ENCODE measurements around the gene IFITM10. TPM values are rescaled to one million over a fixed set of nuclear protein-coding genes. Genes with fewer than 3 reads are reported as not detected.
"Not testable (repeated sequence)": the region's sequence is repeated elsewhere in the genome, so short reads cannot be mapped to it uniquely, and the experiment has no call there.

IFITM10 gene
- polyA plus RNA-seq, 3 donors = 0.19 to 0.34 (median 0.31) TPM

DNA sequence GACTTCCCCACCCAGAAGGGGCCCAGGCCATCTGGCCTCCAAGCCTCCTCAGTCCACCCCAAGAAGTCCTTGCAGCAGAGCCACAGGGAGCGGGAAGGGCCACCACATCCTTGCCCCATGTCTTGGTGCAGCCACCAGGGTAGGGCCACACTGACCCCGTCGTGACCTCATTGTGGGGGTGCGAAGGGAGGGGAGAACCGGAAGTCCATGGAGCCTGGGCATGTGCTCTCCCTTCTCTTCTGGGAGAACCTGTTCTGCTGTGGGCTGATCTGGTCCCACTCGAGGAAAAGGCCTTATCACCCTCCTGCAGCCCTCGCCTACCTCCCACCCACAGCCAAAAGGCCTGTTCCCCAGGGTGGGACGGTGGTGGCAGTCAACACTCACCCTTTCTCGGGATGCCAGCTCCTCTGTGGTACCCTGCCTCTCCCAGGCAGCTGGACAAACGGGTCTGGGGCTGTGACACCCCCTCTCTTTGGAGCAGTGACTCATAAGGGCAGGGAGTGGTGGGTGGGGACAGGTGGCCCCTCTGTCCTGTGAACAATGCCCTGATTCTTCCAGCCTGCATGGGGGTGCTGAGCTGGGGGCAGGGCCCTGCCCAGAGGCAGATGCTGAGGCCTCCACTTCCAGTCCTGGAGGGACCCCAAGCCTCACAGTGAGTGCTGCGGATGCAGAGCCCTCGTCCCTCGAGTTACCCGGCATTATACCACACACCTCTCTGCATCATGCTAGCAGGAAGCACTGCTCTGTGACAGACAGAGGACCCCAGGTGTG lies 27.9 kb upstream of the IFITM10 start:
- no peak for DNase-seq

DNA sequence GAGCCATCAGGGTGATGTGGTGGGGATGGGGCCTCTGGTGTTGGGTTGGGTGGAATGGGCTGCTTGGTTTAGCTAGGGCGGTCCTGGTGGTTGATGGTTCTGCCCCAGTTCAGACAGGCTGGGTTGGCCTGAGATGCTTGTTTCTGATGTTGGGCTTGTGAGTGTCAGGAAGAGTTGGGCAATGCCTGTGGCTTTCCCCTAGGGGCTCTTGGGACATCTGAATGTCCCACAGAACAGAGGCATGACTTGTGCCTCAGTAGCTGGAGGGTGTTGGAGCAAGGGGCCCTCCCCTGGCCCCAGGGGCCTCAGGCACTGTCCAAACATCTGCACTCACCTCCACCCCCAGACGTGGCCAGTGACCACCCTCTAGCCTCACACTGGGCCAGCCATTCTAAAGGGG lies 27.3 kb upstream of the IFITM10 start:
- DNase-seq = no peak

DNA sequence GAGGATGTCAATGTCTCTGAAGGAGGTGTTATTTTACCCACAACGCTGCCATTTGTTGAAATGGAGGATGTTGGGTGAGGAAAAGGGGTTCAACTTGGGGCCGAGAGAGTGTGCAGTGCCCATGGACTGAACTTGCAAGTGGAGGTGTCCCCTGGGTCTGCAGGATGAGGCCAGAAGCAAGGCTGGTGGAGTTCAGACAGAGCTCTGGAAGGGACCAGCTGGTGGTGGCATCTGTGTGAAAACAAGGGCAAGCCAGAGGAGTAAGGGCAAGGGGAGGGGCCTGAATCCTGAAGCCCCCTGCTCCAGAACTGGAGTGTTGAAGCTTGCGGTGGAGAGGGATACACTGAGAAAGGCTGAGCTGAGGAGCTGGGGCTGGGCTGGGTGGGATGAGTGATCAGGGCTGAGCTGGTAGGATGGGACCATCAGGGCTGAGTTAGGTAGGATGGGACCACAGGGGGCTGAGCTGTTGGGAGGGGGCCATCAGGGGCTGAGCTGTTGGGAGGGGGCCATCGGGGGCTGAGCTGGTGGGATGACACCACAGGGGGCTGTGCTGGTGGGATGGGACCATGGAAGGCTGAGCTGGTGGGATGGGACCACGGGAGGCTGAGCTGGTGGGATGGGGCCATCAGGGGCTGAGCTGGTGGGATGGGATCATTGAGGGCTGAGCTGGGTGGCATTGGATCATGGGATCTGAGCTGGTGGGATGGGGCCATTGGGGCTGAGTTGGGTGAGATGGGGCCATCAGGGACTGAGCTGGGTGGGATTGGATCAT lies 26.7 kb upstream of the IFITM10 start:
- DNase-seq = no peak

DNA sequence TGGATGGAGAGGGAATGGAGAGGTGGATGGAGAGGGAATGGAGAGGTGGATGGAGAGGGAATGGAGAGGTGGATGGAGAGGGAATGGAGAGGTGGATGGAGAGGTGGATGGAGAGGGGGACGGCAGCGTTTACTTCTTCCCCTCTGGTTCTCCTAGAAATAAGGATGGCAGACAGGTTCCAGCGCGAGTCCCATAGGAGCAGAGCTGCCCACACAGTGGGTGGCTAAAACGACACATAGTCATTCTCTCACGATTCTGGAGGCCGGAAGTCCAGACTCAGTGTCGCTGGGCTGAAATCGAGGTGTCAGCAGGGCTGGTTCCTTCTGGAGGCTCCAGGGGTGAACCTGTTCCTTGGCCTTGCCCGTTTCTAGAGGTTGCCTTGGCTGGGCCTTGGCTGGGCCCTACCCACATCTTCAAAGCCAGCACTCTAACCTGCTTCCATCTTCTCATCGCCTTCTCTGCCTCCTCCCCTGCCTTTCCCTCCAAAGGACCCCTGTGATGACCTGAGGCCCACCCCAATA lies 26.0 kb upstream of the IFITM10 start:
- no peak for DNase-seq

DNA sequence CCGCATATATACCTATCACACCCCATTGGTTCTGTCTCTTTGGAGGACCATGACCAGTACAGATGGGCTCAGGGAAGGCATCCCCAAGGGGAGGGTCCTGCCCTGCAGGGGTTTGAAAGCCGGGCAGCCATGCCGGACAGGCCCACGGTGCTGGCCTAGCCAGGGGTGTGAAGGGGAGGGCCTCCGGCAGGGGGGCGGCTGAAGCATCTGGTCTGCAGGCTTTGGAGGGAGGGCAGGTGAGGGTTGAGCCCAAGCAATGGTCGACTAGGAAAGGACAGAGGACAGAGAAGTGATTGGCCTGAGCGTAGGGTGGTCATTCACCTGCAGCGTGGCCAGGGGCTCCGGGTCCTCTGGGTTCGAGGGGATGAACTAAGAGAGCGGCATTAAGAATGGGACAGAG lies 24.5 kb upstream of the IFITM10 start:
- DNase-seq = no peak

DNA sequence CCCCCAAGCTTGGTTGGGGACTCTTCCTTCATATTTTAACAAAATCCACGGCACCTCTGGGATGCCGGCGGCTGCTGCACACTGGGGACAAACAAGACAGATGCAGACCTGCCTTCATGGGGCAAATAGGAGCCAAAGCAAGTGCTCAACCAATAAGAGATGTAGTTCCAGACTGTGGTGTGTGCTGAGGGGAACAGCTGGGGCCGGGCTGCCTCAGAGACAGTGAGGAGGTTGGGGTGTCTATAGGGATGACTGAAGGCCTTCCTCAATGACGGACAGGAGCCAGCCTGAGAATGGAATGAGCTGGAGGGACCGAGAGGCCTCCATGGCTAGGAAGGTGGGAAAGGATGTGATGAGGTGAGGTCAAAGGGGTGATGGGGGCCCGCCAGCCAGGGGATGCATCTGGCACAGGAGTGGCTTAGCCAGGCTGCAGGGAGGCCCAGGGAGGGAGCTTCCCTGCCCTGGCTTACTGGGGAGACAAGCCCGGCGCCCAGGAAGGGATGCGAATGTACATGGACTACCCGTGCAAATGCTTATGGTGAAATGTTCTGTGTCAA lies 23.7 kb upstream of the IFITM10 start:
- no peak for DNase-seq

DNA sequence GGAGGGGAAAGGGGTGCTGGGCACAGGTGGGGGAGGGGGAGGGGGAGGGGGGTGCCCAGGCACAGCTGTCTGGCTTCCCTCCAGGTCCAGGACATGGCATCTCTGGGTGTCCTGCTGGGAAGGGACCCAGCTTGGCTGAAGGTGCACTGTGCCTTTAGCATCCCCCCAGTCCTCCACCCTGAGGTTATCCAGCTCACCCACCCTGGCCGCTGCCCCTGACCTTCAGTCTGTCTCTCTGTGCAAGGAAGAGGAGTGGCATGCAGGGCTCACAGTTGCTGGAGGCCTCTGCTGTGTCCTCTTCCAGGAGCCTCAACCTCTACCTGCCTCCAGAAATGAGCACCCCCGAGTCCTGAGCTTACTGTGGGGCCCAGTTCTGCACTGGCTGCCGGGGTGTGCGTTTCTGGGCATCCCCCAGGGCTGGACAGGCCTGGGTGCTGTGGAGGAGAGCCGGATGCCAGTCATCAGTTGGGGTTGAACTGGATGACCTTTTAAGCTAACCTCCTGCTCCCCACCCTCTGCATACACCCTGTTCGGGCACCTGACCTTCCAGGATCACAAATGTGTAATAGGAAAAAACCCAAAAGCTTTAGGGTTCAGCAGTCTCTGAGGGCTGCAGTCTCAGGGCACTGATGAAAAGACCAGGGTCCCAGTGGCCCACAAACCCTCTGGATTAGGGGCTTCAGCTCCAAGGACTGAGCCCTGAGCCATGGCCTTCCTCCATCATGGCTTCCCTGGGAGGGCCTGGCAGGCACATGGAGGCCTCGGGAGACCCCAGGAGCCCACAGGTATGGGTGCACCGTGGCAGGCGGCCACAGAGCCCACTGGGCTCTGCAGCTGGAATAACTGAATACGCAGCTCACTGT lies 23.0 kb upstream of the IFITM10 start:
- no peak for DNase-seq

DNA sequence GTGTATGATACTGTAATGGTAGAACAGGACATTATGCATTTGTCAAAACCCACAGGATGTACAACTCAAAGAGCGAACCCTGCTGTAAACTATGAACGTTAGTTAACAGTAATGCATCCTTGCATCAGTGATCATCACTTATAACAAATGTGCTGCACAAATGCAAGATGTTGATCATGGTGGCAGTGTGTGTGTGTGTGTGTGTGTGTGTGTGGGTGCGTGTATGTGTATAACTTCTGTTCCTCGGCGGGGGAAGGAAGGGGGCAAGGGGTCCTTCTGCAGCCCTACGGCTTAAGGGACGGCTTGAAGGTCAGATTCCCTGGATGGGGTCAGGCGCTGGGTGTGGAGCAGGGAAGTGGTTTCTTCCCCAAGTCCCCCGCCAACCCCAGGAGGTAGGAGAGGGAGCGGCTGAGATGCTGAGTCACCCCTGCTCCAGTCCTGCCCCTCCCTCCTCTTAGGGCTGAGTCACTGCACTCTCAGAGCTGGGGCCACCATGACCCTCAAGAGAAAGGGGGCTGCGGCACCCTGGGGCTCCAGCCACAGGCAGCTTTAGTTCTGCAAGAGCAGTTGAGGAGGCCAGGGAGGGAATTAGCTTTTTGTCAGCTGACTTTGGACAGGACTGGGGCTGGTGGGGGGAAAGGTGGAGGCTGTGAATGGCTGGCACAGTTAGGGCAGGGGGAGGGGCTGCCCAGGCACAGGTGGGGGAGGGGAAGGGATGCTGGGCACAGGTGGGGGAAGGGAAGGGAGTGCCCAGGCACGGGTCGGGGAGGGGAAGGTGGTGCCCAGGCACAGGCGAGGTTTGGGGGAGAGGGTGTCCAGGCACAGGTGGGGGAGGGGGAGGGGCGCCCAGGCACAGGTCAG lies 22.1 kb upstream of the IFITM10 start:
- DNase-seq = no peak

DNA sequence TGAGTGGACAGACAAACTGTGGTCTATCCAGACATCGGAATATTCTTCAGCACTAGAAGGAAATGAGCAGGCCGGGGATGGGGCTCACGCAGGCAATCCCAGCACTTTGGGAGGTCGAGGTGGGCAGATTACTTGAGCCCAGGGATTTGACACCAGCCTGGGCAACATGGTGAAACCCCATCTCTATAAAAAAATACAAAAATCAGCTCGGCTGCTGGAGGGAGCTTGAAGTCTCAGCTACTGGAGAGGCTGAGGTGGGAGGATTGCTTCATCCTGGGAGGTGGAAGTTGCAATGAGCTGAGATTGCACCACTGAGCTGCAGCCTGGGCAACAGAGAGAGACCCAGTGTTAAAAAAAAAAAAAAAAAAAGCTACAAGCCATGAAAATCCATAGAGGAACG lies 21.3 kb upstream of the IFITM10 start:
- no peak for DNase-seq

DNA sequence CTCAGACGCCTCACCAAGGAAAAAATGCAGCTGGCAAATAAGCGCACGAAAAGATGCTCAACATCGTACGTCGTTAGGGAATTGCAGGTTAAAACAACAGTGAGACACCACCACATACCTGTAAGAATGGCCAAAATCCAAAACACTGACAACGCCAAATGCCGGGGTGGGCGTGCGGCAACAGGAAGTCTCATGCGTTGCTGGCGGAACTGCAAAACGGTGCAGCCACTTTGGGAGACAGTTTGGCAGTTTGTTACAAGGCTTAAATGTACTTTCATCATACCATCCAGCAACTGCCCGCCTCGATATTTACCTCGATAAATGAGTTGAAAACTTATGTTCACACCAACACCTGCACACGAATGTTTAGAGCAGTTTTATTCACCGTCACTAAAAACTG lies 20.9 kb upstream of the IFITM10 start:
- DNase-seq = no peak

DNA sequence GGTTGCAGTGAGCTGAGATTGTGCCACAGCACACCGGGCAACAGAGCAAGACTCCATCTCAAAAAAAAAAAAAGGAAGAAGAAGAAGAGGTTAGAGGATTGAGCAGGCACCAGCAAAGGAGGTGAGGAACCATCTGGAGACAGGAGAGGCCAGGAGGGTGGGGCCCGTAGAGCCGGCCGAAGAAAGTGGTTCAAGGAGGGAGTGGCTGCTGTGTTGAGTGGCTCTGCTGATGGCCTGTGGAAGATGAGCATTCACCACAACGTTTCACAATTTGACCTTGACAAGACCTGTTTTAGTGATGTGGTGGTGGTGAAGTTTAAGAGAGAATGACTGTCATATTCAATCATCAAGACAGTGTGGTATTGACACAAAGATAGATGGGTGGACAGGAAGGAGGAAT lies 20.1 kb upstream of the IFITM10 start:
- DNase-seq = no peak

DNA sequence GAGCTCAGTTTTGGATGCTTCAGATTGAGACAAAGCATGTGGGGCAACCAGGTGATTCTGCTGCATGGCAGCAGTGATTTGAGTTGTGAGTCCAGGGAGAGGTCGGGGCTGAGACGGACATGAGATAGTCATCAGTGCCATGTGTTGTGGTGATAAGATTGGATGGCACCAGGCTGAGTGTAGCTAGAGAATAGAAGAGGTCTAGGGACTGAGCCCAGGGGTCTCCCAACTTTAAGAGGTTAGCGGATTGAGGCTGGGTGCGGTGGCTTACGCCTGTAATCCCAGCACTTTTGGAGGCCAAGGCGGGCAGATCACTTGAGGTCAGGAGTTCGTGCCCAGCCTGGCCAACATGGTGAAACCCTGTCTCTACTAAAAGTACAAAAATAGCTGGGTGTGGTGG lies 19.7 kb upstream of the IFITM10 start:
- no peak for DNase-seq

DNA sequence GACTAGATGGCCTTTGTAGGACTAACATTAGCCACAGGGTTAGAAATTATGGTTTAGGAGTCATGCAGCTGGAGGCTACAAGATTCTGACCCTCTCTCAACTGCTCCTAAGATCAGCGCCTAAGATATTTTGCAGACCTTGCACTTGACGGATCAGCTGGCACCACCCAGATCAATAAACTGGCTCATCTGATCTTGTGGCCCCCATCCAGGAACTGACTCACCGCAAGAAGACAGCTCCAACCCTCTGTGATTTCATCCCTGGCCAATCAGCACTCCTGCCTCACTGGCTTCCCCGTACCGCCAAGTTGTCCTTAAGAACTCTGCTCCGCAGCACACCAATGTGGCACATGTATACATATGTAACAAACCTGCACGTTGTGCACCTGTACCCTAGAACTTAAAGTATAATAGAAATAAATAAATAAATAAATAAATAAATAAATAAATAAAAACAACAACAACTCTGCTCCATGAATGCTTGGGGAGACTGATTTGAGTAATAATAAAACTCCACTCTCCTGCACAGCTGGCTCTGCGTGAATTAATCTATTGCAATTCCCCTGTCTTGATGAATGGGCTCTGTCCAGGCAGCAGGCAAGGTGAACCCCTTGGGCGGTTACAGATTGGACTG lies 19.0 kb upstream of the IFITM10 start:
- not testable (repeated sequence) for DNase-seq

DNA sequence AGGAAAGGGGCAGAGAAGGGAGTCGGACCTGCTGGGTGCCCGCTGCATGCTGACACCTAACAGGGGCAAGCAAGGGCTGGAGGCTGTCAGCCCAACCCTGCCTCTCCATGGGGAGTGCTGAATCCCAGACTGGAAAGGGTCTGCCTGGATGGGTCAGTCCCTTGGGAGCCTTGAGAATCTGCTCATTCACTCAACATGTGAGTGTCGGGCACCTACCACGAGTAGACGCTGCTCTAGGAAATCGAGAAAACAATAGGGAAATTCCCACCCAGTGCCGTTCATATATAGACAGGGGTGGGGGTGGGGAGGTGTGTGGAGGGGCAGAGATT lies 17.7 kb upstream of the IFITM10 start:
- no peak for DNase-seq

DNA sequence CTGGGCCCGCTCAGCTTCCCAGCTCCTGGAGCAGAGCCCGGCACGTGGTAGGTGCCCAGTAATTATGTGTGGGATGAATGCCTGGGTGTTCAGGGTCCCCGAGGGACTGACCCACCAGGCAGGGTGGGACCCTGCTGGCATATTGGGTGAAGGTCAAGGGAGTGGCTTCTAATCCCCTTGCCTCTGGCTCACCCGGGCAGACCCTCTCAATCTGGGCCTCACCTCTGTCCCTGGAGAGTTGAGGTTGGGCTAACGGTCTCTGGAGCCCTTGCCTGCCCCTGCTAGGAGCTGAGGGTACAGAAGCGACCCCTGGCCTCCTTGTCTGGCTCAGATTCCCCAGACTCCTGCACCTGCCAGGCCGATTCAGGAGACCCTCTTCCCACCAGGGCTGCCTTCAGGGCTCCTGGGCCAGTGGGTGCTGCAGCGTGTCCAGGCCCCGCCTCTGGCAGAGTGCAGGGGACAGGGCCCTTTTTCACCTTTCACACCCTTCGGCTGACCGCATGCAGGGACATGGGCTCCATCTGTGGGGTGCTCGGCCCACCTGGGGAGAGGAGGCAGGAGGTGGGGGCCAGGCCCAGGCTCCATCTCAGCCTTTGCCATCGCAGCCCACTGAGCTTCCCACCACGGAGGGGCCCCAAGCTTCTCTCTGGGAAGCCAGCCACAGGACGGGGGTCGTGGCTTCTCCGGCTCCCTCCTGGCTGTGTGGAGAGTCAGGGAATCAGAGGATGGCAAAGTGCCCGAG lies 17.2 kb upstream of the IFITM10 start:
- no peak for DNase-seq

DNA sequence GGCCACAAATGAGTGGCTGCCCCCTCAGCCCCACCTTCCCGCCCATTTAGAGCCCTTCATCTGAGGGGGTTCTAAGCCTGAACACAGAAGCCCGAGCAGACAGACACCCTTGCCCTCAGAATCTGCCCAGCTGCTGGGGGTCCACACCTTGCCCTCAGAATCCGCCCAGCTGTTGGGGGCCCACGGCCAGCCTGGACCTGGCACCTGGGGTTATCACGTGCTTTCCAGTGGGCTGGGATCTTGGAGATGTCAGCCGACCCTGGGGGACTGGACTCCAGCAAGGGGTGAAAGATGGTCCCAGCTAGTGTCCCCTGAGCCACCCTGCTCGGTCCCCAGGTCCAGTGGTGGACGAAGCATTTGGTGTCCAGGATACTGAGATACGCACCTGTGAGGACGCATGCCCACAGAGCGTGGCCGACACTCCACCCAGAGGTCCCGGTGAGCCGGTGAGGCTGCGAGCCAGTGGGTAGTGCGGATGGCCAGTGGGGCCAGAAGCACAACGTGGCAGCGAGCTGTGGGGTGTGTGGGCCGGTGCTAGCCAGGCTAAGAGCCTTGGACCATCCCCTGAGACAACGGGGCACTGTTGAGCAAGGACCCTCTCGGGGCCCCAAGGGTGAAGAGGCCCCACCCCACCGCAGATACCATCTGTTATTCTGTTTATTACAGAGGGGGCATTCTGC lies 16.5 kb upstream of the IFITM10 start:
- no peak for DNase-seq

DNA sequence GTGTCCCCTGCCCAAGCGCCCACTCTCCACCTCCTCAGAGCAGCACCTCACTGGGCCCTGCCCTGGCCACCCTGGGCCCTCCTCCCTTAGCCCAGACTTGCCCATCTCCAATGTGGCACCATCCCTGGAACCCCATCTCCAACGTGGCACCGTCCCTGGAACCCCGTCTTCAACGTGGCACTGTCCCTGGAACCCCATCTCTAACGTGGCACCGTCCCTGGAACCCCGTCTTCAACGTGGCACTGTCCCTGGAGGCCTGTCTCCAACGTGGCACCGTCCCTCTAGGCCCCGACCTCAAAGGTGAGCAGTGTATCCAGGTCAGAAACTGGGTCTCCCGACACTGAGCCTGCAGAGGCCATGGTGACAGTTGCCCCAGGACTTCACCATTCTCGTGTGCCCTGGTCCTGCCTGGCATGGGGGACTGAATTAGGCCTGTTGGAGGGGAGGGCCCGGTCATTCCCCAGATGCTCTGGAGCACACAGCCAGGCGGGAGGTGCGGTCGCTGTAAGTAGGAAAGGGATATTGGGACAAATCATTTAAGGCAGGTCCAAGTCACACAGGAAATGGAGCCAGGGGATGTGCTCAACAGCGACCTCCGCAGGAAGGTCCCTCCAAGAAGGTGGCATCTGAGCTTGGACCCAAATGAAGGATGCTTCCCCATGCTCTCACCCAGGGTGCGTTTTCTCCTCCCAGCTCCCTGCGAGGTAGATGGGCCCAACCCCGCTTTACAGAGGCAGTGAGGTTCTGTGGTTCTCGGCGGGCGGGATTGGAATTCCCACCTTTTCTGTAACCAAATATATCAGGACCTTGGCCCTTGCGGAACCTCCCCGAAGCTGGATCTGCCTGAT lies 15.7 kb upstream of the IFITM10 start:
- DNase-seq = no peak

Data from renal pelvis (tissue), 4 donors.